PC-3 (cell line): ENCODE measurements around the gene STARD3. TPM values are rescaled to one million over a fixed set of nuclear protein-coding genes. Genes with fewer than 3 reads are reported as not detected.

Experiments used
- ATAC-seq: fragments of 200-7000 bp; cut with Tn5 transposase; 2 replicates; pipeline ENCODE4 v1.9.1; 2020; ENCODE audit warnings: mild to moderate bottlenecking, moderate library complexity
- BruUV-seq: library from RNA; stranded (reverse); fragments of 400-500 nt; replicated peaks from 2 replicates; lab custom pipeline; 2021; lab: Mats Ljungman, UMichigan
- CTCF ChIA-PET: fragments of 300-600 bp; sonication (Branson Sonifier 250); formaldehyde crosslinking; loops from one replicate; lab custom pipeline; 2022; ENCODE audit warnings: antibody characterized with exemption; lab: Charles Lee
- POLR2A ChIA-PET: fragments of 300-600 bp; sonication (Branson Sonifier 250); formaldehyde crosslinking; loops from one replicate; lab custom pipeline; 2022; ENCODE audit warnings: antibody characterized with exemption; ENCODE audit not compliant: unreplicated experiment; lab: Charles Lee
- DNase-seq: peaks from one replicate; pipeline ENCODE4 v3.0.0-alpha.2; 2015
- H2AFZ ChIP-seq: fragments of 300-600 bp; sonication (generic); 2 replicates; pipeline ENCODE4 v1.6.0; 2016; ENCODE audit warnings: antibody characterized with exemption, low read length
- H3F3A ChIP-seq: fragments of 300-600 bp; sonication (generic); one replicate; pipeline ENCODE4 v1.6.0; 2017; ENCODE audit warnings: antibody characterized with exemption, low read length, control low read depth, mild to moderate bottlenecking; ENCODE audit not compliant: unreplicated experiment
- H3K27ac ChIP-seq: fragments of 300-600 bp; sonication (generic); 2 replicates; pipeline ENCODE4 v1.5.1; 2016; ENCODE audit warnings: mild to moderate bottlenecking, low read length
- H3K27me3 ChIP-seq: fragments of 300-600 bp; sonication (generic); 2 replicates; pipeline ENCODE4 v1.6.1; 2016; ENCODE audit warnings: low read length, mixed read lengths
- H3K36me3 ChIP-seq: fragments of 300-600 bp; sonication (generic); 2 replicates; pipeline ENCODE4 v1.6.1; 2016; ENCODE audit warnings: low read depth, mixed run types, low read length, mixed read lengths
- H3K4me1 ChIP-seq: fragments of 300-600 bp; sonication (generic); 2 replicates; pipeline ENCODE4 v1.5.1; 2016; ENCODE audit warnings: low read length; ENCODE audit not compliant: insufficient read depth
- H3K4me2 ChIP-seq: fragments of 300-600 bp; sonication (generic); 2 replicates; pipeline ENCODE4 v1.6.0; 2016; ENCODE audit warnings: low read length
- H3K4me3 ChIP-seq: fragments of 300-600 bp; sonication (generic); 2 replicates; pipeline ENCODE4 v1.5.1; 2016; ENCODE audit warnings: mild to moderate bottlenecking, low read length, mixed read lengths
- H3K79me2 ChIP-seq: fragments of 300-600 bp; sonication (generic); 2 replicates; pipeline ENCODE4 v1.6.1; 2017; ENCODE audit warnings: low read length, mixed read lengths
- H3K9ac ChIP-seq: fragments of 300-600 bp; sonication (generic); 2 replicates; pipeline ENCODE4 v1.6.0; 2016; ENCODE audit warnings: mild to moderate bottlenecking, low read length
- H3K9me2 ChIP-seq: fragments of 300-600 bp; sonication (generic); replicated peaks from 2 replicates; pipeline ENCODE4 v1.6.1; 2016; ENCODE audit warnings: mixed run types, low read length, mixed read lengths
- H3K9me3 ChIP-seq: fragments of 300-600 bp; sonication (generic); 2 replicates; pipeline ENCODE4 v1.6.1; 2016; ENCODE audit warnings: low read length, mixed read lengths
- H4K20me1 ChIP-seq: fragments of 300-600 bp; sonication (generic); 2 replicates; pipeline ENCODE4 v1.6.1; 2016; ENCODE audit warnings: low read length, mixed read lengths
- EZH2 ChIP-seq: fragments of 300-600 bp; sonication (generic); IDR thresholded peaks from one replicate; pipeline ENCODE4 v1.6.1; 2017; ENCODE audit warnings: antibody characterized with exemption, mild to moderate bottlenecking, low read length; ENCODE audit not compliant: unreplicated experiment
- EZH2phosphoT487 ChIP-seq: fragments of 300-600 bp; sonication (generic); IDR thresholded peaks from 2 replicates; pipeline ENCODE4 v1.6.1; 2018; ENCODE audit warnings: mild to moderate bottlenecking, antibody characterized with exemption, low read length, borderline replicate concordance
- intact Hi-C: fragments of 100-400 bp; cut with micrococcal nuclease; formaldehyde crosslinking; loops from 2 replicates; pipeline ENCODE4 v1.9.0; 2023
- total RNA-seq: library from RNA; depleted of rRNA; stranded (reverse); fragments of >200 nt; gene quantifications from 2 replicates; pipeline ENCODE4 v1.2.3, GENCODE V29; 2014
- TF ChIP-seq, protein P1 (sequence below): fragments of 300-600 bp; sonication (generic); conservative IDR thresholded peaks from 2 replicates; pipeline ENCODE4 v1.5.1; 2017; ENCODE audit warnings: antibody characterized with exemption, low read depth, mild to moderate bottlenecking, low read length

STARD3 gene
- total RNA-seq, 1 experiment from 2014 or later: 30.5 TPM

- ATAC-seq: no peak
- Histone ChIP-seq H3K9me2 (no peaks in the 10 kb centered on the region), H3K9me3 (no peaks in the 10 kb centered on the region), H4K20me1 (no peaks in the 10 kb centered on the region), H3K79me2 (peaks cover 17% of the 10 kb centered on the region), H3K4me2 (no peak overlapping the region), H3K27ac (no peak overlapping the region), H3K36me3 (no peaks in the 10 kb centered on the region), H3K4me1 (peaks cover 33% of the 10 kb centered on the region), H3K27me3 (no peaks in the 10 kb centered on the region), H2AFZ (no peak overlapping the region), H3K9ac (no peak overlapping the region), H3K4me3 (no peak overlapping the region), H3F3A (no peaks in the 10 kb centered on the region)
- no TSS peak for BruUV-seq
- ChIA-PET POLR2A (interaction anchor here (0.6 kb wide), 1 partner anchor 69 kb away, joined by 3 read pairs; no protein-coding TSS in a partner anchor), CTCF (interaction anchor here (1.5 kb wide), 1 partner anchor 12 kb away, joined by 6 read pairs; no protein-coding TSS in a partner anchor)
- intact Hi-C loops: no loop called here
- DNase-seq: no peak
- TF ChIP-seq EZH2 (no peak), EZH2phosphoT487 (no peak)
- TF ChIP-seq, protein P1, sequence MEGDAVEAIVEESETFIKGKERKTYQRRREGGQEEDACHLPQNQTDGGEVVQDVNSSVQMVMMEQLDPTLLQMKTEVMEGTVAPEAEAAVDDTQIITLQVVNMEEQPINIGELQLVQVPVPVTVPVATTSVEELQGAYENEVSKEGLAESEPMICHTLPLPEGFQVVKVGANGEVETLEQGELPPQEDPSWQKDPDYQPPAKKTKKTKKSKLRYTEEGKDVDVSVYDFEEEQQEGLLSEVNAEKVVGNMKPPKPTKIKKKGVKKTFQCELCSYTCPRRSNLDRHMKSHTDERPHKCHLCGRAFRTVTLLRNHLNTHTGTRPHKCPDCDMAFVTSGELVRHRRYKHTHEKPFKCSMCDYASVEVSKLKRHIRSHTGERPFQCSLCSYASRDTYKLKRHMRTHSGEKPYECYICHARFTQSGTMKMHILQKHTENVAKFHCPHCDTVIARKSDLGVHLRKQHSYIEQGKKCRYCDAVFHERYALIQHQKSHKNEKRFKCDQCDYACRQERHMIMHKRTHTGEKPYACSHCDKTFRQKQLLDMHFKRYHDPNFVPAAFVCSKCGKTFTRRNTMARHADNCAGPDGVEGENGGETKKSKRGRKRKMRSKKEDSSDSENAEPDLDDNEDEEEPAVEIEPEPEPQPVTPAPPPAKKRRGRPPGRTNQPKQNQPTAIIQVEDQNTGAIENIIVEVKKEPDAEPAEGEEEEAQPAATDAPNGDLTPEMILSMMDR: no peak
Measured at GRCh38 chr17:39633570-39634183, 3.3 kb upstream of the STARD3 start.

GRCh38 chr17:39634384-39634871, 2.5 kb upstream of the STARD3 start:
- ATAC-seq: no peak
- no peaks in the 10 kb centered on the region for H4K20me1 ChIP-seq
- no peak overlapping the region for H3K4me3 ChIP-seq
- no peaks in the 10 kb centered on the region for H3K27me3 ChIP-seq
- H3K36me3 ChIP-seq: no peaks in the 10 kb centered on the region
- H3K27ac ChIP-seq: no peak overlapping the region
- H3K9me3 ChIP-seq: no peaks in the 10 kb centered on the region
- no peaks in the 10 kb centered on the region for H3F3A ChIP-seq
- no TSS peak for BruUV-seq
- no peak for TF ChIP-seq EZH2
- TF ChIP-seq EZH2phosphoT487: no peak
- TF ChIP-seq, protein P1: peak; percentile 77
- POLR2A ChIA-PET: no interaction called here
- H3K79me2 ChIP-seq: peaks cover 25% of the 10 kb centered on the region
- H3K4me1 ChIP-seq: peaks cover 33% of the 10 kb centered on the region
- H3K9me2 ChIP-seq: no peaks in the 10 kb centered on the region
- DNase-seq: peak; percentile 55
- H3K9ac ChIP-seq: no peak overlapping the region
- intact Hi-C loops: no loop called here
- no peak overlapping the region for H2AFZ ChIP-seq
- H3K4me2 ChIP-seq: no peak overlapping the region
- CTCF ChIA-PET: no interaction called here

DNA sequence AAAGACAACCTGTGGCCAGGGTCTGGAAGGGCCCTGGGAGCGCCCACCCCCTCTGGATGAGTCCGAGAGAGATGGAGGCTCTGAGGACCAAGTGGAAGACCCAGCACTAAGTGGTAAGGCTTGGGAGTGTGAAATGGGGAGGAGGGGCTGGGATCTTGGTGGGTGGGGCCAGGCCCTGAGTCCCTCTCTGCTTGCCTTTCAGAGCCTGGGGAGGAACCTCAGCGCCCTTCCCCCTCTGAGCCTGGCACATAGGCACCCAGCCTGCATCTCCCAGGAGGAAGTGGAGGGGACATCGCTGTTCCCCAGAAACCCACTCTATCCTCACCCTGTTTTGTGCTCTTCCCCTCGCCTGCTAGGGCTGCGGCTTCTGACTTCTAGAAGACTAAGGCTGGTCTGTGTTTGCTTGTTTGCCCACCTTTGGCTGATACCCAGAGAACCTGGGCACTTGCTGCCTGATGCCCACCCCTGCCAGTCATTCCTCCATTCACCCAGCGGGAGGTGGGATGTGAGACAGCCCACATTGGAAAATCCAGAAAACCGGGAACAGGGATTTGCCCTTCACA, 1.2 kb upstream of the STARD3 start:
- intact Hi-C loops: no loop called here
- DNase-seq: no peak
- no peaks in the 10 kb centered on the region for H3K9me3 ChIP-seq
- ChIA-PET CTCF (no interaction called here), POLR2A (no interaction called here)
- no peak overlapping the region for H3K4me3 ChIP-seq
- H3K79me2 ChIP-seq: peaks cover 34% of the 10 kb centered on the region
- no peaks in the 10 kb centered on the region for H3F3A ChIP-seq
- no peak overlapping the region for H3K4me2 ChIP-seq
- no peaks in the 10 kb centered on the region for H3K9me2 ChIP-seq
- H3K27ac ChIP-seq: no peak overlapping the region
- H2AFZ ChIP-seq: no peak overlapping the region
- ATAC-seq: no peak
- TF ChIP-seq, protein P1: no peak
- TF ChIP-seq EZH2: no peak
- no peak for TF ChIP-seq EZH2phosphoT487
- no peaks in the 10 kb centered on the region for H4K20me1 ChIP-seq
- H3K27me3 ChIP-seq: no peaks in the 10 kb centered on the region
- no TSS peak for BruUV-seq
- peaks cover 33% of the 10 kb centered on the region for H3K4me1 ChIP-seq
- H3K36me3 ChIP-seq: no peaks in the 10 kb centered on the region
- H3K9ac ChIP-seq: no peak overlapping the region
